ENCODE data around the gene SFTPA2. TPM values are rescaled to one million over a fixed set of nuclear protein-coding genes. Genes with fewer than 3 reads are reported as not detected.

Gene SFTPA2
- polyA plus RNA-seq (2013), result 0.04 and 0.05 TPM in 2 replicates

DNA sequence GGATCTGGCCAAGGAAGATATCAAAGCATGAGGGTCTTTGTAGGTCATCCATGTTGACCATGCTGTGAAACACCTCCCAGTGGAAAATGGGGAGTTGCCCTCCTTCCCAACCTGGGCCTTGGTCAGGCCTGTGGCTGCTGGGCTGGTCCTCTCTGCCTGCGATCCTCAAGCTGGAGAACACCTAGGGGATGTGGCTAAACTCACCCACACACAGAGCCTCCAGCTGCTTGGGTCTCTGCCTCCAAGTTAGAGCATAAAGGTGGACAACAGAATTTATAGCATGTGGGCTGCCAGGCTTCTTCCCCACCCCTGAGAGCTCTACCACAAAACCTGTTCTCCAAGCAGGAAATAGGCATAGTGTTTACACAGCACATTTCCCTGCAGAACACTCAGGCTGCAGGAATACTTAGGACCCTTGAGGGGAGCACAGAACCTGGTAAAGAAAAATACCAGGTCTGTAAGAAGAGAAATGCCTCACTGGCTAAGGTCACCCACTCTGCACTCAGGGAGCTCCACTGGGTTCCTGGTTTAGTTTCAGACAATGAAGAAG, at the start of gene SFTPA2:
Gene SFTPA2, minus strand, starts transcription at position 248 of the 550 bp plus-strand sequence. CDS start 924 bp downstream, outside the sequence.
- Histone ChIP-seq H2AFZ (ENCODE audit: insufficient read depth, low read length, poor library complexity) (no peak within 1 kb of the TSS), H3K4me3 (ENCODE audit: low read depth, low read length) (no peak within 1 kb of the TSS), H3K9ac (ENCODE audit: low read length) (no peak within 1 kb of the TSS), H2AK5ac (ENCODE audit: low read length) (no peak within 1 kb of the TSS), H3K79me1 (ENCODE audit: low read length) (no peaks in the 10 kb centered on the region), H4K12ac (ENCODE audit: low read depth, low read length) (no peak within 1 kb of the TSS), H3K36me3 (ENCODE audit: control insufficient read depth in 1 of 2, insufficient read depth in 2 of 2, low read length in 2 of 2) (no peaks in the 10 kb centered on the region), H4K91ac (ENCODE audit: low read depth, low read length) (no peak within 1 kb of the TSS), H3K9me3 (ENCODE audit: insufficient read depth, low read depth, low read length) (peaks cover 1% of the 10 kb centered on the region), H2BK12ac (ENCODE audit: low read length) (no peak within 1 kb of the TSS), H4K8ac (ENCODE audit: low read depth, low read length) (no peak within 1 kb of the TSS), H3K27ac (ENCODE audit: low read depth, low read length) (no peak within 1 kb of the TSS), H3K18ac (ENCODE audit: low read length) (no peak within 1 kb of the TSS), H3K27me3 (ENCODE audit: insufficient read depth, low read length) (no peaks in the 10 kb centered on the region), H3K4me2 (ENCODE audit: low read length) (no peak within 1 kb of the TSS), H3K79me2 (ENCODE audit: control insufficient read depth, insufficient read depth, low read length, poor library complexity) (no peaks in the 10 kb centered on the region), H3K14ac (ENCODE audit: low read length) (no peak within 1 kb of the TSS), H2BK120ac (ENCODE audit: insufficient read depth, low read length, poor library complexity) (no peak within 1 kb of the TSS), H3K23ac (ENCODE audit: low read length) (no peak within 1 kb of the TSS), H2BK5ac (ENCODE audit: low read depth, low read length, poor library complexity) (no peak within 1 kb of the TSS), H3K4ac (ENCODE audit: low read depth, low read length) (no peak within 1 kb of the TSS), H3K4me1 (ENCODE audit: control insufficient read depth in 1 of 2, insufficient read depth in 2 of 2, low read length in 2 of 2) (no peaks in the 10 kb centered on the region)
- DNase-seq, result no peak
- WGBS (ENCODE audit: extremely low coverage, insufficient coverage, insufficient read length), result no CpG with 5 or more reads among the region's 1 CpG

DNA sequence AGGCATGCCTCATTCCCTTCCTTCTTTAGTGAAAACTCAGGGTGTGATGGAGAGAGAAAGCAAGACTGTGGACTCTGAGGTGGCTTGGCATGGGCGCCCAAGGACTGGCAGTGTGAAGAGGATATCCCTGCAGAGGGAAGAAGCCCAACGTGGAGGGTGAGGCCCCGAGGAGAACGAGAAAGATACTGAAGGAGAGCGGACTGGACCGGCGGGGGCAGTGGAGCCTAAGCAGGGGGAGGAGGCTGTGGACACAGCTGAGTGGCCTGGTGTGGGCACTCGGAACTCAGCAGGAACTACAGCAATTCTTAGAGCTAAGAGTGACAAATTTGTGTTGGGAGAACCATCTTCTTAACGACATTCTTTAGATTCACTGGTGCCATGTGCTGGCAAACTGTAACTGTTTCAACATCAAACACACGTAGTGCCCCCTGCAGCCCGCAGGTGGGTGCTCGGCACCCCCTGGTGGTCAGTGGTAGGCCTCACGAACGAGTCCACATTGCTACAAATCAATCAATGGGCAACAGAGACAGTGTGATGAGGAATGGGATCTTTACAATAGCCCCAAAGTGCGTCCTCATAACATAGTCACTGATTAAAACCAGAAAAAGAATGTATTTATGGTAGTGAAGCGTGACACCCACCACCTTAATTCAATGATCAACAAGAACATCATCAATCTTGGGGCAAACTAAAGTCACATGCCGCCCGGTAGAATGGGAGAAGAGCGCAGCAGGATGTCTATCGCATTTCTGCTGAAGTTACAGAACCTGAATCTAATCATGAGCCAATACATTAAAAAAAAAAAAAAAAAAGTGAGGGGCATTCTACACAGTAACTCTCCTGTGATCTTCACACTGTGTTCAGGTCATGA, 48.5 kb upstream of the SFTPA2 start:
- H4K12ac ChIP-seq (ENCODE audit: low read depth, low read length), result no peak overlapping the region
- no peaks in the 10 kb centered on the region for H3K27me3 ChIP-seq (ENCODE audit: insufficient read depth, low read length)

DNA sequence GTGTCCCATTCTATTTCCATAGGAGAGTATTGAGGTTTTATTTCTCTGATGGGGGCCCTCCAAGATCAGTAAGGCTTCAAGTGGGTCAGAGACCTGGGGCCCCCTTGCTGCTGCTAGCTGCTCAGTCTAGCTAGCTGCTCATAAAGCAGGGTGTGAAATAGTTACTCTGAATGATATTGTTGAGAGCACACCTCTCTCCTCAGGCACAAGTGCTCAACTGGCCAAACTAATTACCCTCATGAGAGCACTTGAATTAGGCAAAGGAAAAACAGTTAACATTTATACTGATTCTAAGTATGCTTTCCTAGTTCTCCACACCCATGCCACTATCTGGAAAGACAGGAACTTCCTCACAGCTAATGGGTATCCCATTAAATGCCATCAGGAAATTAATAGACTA, 45.1 kb upstream of the SFTPA2 start:
- no peaks in the 10 kb centered on the region for H3K79me1 ChIP-seq (ENCODE audit: low read length)
- no peak overlapping the region for H3K4me3 ChIP-seq (ENCODE audit: low read depth, low read length)
- no peaks in the 10 kb centered on the region for H3K36me3 ChIP-seq (ENCODE audit: control insufficient read depth in 1 of 2, insufficient read depth in 2 of 2, low read length in 2 of 2)
- H2AFZ ChIP-seq (ENCODE audit: insufficient read depth, low read length, poor library complexity), result no peak overlapping the region
- no peak overlapping the region for H4K12ac ChIP-seq (ENCODE audit: low read depth, low read length)
- no peak overlapping the region for H3K18ac ChIP-seq (ENCODE audit: low read length)
- H3K4me1 ChIP-seq (ENCODE audit: control insufficient read depth in 1 of 2, insufficient read depth in 2 of 2, low read length in 2 of 2), result no peaks in the 10 kb centered on the region
- H3K4ac ChIP-seq (ENCODE audit: low read depth, low read length), result no peak overlapping the region
- H3K9me3 ChIP-seq (ENCODE audit: insufficient read depth, low read depth, low read length), result peaks cover 3% of the 10 kb centered on the region
- DNase-seq, result no peak
- no peak overlapping the region for H3K9ac ChIP-seq (ENCODE audit: low read length)
- H2AK5ac ChIP-seq (ENCODE audit: low read length), result no peak overlapping the region
- H4K91ac ChIP-seq (ENCODE audit: low read depth, low read length), result no peak overlapping the region
- H2BK120ac ChIP-seq (ENCODE audit: insufficient read depth, low read length, poor library complexity), result no peak overlapping the region
- no peak overlapping the region for H3K14ac ChIP-seq (ENCODE audit: low read length)
- no peak overlapping the region for H2BK5ac ChIP-seq (ENCODE audit: low read depth, low read length, poor library complexity)
- no peak overlapping the region for H3K4me2 ChIP-seq (ENCODE audit: low read length)
- H3K79me2 ChIP-seq (ENCODE audit: control insufficient read depth, insufficient read depth, low read length, poor library complexity), result no peaks in the 10 kb centered on the region
- no peaks in the 10 kb centered on the region for H3K27me3 ChIP-seq (ENCODE audit: insufficient read depth, low read length)
- H3K23ac ChIP-seq (ENCODE audit: low read length), result no peak overlapping the region
- H2BK12ac ChIP-seq (ENCODE audit: low read length), result no peak overlapping the region
- no peak overlapping the region for H4K8ac ChIP-seq (ENCODE audit: low read depth, low read length)
- H3K27ac ChIP-seq (ENCODE audit: low read depth, low read length), result no peak overlapping the region

More for the DNA sequence above, 48.5 kb upstream of the SFTPA2 start:
- H3K79me1 ChIP-seq (ENCODE audit: low read length), result no peaks in the 10 kb centered on the region
- no peak overlapping the region for H3K18ac ChIP-seq (ENCODE audit: low read length)
- no peaks in the 10 kb centered on the region for H3K4me1 ChIP-seq (ENCODE audit: control insufficient read depth in 1 of 2, insufficient read depth in 2 of 2, low read length in 2 of 2)
- H2BK12ac ChIP-seq (ENCODE audit: low read length), result no peak overlapping the region
- no peak overlapping the region for H2AK5ac ChIP-seq (ENCODE audit: low read length)
- no peak overlapping the region for H4K8ac ChIP-seq (ENCODE audit: low read depth, low read length)
- no peak overlapping the region for H3K9ac ChIP-seq (ENCODE audit: low read length)
- no peaks in the 10 kb centered on the region for H3K36me3 ChIP-seq (ENCODE audit: control insufficient read depth in 1 of 2, insufficient read depth in 2 of 2, low read length in 2 of 2)
- no peaks in the 10 kb centered on the region for H3K79me2 ChIP-seq (ENCODE audit: control insufficient read depth, insufficient read depth, low read length, poor library complexity)
- H2BK5ac ChIP-seq (ENCODE audit: low read depth, low read length, poor library complexity), result no peak overlapping the region
- no peak overlapping the region for H3K14ac ChIP-seq (ENCODE audit: low read length)
- no peaks in the 10 kb centered on the region for H3K9me3 ChIP-seq (ENCODE audit: insufficient read depth, low read depth, low read length)
- H3K4me2 ChIP-seq (ENCODE audit: low read length), result no peak overlapping the region
- peak in 1 of 2 donors; percentile 11 for DNase-seq
- WGBS (ENCODE audit: extremely low coverage, insufficient coverage, insufficient read length), result no CpG with 5 or more reads among the region's 20 CpGs
- H4K91ac ChIP-seq (ENCODE audit: low read depth, low read length), result no peak overlapping the region
- no peak overlapping the region for H3K4me3 ChIP-seq (ENCODE audit: low read depth, low read length)
- H2BK120ac ChIP-seq (ENCODE audit: insufficient read depth, low read length, poor library complexity), result no peak overlapping the region
- no peak overlapping the region for H2AFZ ChIP-seq (ENCODE audit: insufficient read depth, low read length, poor library complexity)
- no peak overlapping the region for H3K23ac ChIP-seq (ENCODE audit: low read length)
- no peak overlapping the region for H3K27ac ChIP-seq (ENCODE audit: low read depth, low read length)
- no peak overlapping the region for H3K4ac ChIP-seq (ENCODE audit: low read depth, low read length)

DNA sequence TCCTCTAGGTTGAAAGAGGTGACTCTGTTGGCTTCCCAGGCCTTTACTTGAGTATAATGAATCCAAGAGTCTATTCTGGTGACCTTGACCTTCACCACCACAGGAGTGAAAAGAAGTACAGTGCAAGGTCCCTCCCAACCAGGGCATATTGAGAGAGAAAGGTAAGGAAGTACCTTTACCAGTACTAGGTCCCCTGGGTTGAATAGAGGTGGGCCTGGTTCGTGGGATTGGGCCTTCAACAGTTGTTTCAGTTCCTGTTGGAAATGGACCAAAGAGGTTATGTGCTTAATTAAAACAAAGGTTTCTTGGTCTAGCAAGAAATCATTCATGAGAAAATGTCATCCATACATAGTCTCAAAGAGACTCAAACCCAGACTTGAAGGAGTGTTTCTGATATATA, 44.1 kb upstream of the SFTPA2 start:
- Histone ChIP-seq H3K14ac (ENCODE audit: low read length) (no peak overlapping the region), H3K23ac (ENCODE audit: low read length) (no peak overlapping the region), H3K9me3 (ENCODE audit: insufficient read depth, low read depth, low read length) (peaks cover 3% of the 10 kb centered on the region), H3K9ac (ENCODE audit: low read length) (no peak overlapping the region), H2BK120ac (ENCODE audit: insufficient read depth, low read length, poor library complexity) (no peak overlapping the region), H3K36me3 (ENCODE audit: control insufficient read depth in 1 of 2, insufficient read depth in 2 of 2, low read length in 2 of 2) (no peaks in the 10 kb centered on the region), H2BK5ac (ENCODE audit: low read depth, low read length, poor library complexity) (no peak overlapping the region), H3K4me2 (ENCODE audit: low read length) (no peak overlapping the region), H2BK12ac (ENCODE audit: low read length) (no peak overlapping the region), H2AK5ac (ENCODE audit: low read length) (no peak overlapping the region), H4K12ac (ENCODE audit: low read depth, low read length) (no peak overlapping the region), H3K27me3 (ENCODE audit: insufficient read depth, low read length) (no peaks in the 10 kb centered on the region), H3K79me1 (ENCODE audit: low read length) (no peaks in the 10 kb centered on the region), H3K79me2 (ENCODE audit: control insufficient read depth, insufficient read depth, low read length, poor library complexity) (no peaks in the 10 kb centered on the region), H3K4ac (ENCODE audit: low read depth, low read length) (no peak overlapping the region), H2AFZ (ENCODE audit: insufficient read depth, low read length, poor library complexity) (no peak overlapping the region), H3K18ac (ENCODE audit: low read length) (no peak overlapping the region), H3K27ac (ENCODE audit: low read depth, low read length) (no peak overlapping the region), H4K91ac (ENCODE audit: low read depth, low read length) (no peak overlapping the region), H3K4me1 (ENCODE audit: control insufficient read depth in 1 of 2, insufficient read depth in 2 of 2, low read length in 2 of 2) (no peaks in the 10 kb centered on the region), H4K8ac (ENCODE audit: low read depth, low read length) (no peak overlapping the region), H3K4me3 (ENCODE audit: low read depth, low read length) (no peak overlapping the region)
- no peak for DNase-seq
- no CpG with 5 or more reads among the region's 1 CpG for WGBS (ENCODE audit: extremely low coverage, insufficient coverage, insufficient read length)
